ENCODE results near the gene CKS2. TPM values are rescaled to one million over a fixed set of nuclear protein-coding genes. Genes with fewer than 3 reads are reported as not detected.

Gene CKS2
- total RNA-seq, 1 experiment from 2014 or later, result 461 TPM

- in situ Hi-C loops (cut with HindIII; ENCODE audit: low pct_unique_long_range_greater_than_20kb, low sequenced_read_pairs), result no loop called here
- DNase-seq (ENCODE audit: low read depth), result no peak
Observed at GRCh38 chr9:89359751-89360261, 48.8 kb downstream of the CKS2 start.

- in situ Hi-C loops (cut with HindIII; ENCODE audit: low pct_unique_long_range_greater_than_20kb, low sequenced_read_pairs), result no loop called here
- DNase-seq (ENCODE audit: low read depth), result no peak
Observed at GRCh38 chr9:89360465-89360864, 49.5 kb downstream of the CKS2 start.

GRCh38 chr9:89361031-89361430 lies 50.0 kb downstream of the CKS2 start:
- DNase-seq (ENCODE audit: low read depth), result no peak
- in situ Hi-C loops (cut with HindIII; ENCODE audit: low pct_unique_long_range_greater_than_20kb, low sequenced_read_pairs), result no loop called here

GRCh38 chr9:89361816-89362646 lies 51.0 kb downstream of the CKS2 start:
- in situ Hi-C loops (cut with HindIII; ENCODE audit: low pct_unique_long_range_greater_than_20kb, low sequenced_read_pairs), result no loop called here

GRCh38 chr9:89362647-89363310 lies 51.8 kb downstream of the CKS2 start:
- in situ Hi-C loops (cut with HindIII; ENCODE audit: low pct_unique_long_range_greater_than_20kb, low sequenced_read_pairs), result no loop called here
- DNase-seq (ENCODE audit: low read depth), result no peak

More at GRCh38 chr9:89361816-89362646, 51.0 kb downstream of the CKS2 start:
- DNase-seq (ENCODE audit: low read depth), result no peak

GRCh38 chr9:89363311-89363670 lies 52.3 kb downstream of the CKS2 start:
- no peak for DNase-seq (ENCODE audit: low read depth)
- in situ Hi-C loops (cut with HindIII; ENCODE audit: low pct_unique_long_range_greater_than_20kb, low sequenced_read_pairs), result no loop called here

GRCh38 chr9:89363921-89364665 lies 53.1 kb downstream of the CKS2 start:
- in situ Hi-C loops (cut with HindIII; ENCODE audit: low pct_unique_long_range_greater_than_20kb, low sequenced_read_pairs), result no loop called here
- DNase-seq (ENCODE audit: low read depth), result no peak

GRCh38 chr9:89364666-89365531 lies 53.9 kb downstream of the CKS2 start:
- in situ Hi-C loops (cut with HindIII; ENCODE audit: low pct_unique_long_range_greater_than_20kb, low sequenced_read_pairs), result no loop called here
- DNase-seq (ENCODE audit: low read depth), result no peak

GRCh38 chr9:89365532-89365912 lies 54.5 kb downstream of the CKS2 start:
- no peak for DNase-seq (ENCODE audit: low read depth)
- in situ Hi-C loops (cut with HindIII; ENCODE audit: low pct_unique_long_range_greater_than_20kb, low sequenced_read_pairs), result no loop called here

Other genes starting within 250 kb of the CKS2 start
- 0.09 and 1.0 TPM in 2 replicates for gene SHC3, start 132.4 kb upstream of the CKS2 start, total RNA-seq (2014; rRNA removed; shearing (Covaris generic); ENCODE audit: low replicate concordance)
- 12.4 and 18.5 TPM in 2 replicates for gene SECISBP2, start 7.3 kb downstream of the CKS2 start, total RNA-seq (2014; rRNA removed; shearing (Covaris generic); ENCODE audit: low replicate concordance)
- 1.7 and 4.5 TPM in 2 replicates for gene SEMA4D, start 186.9 kb downstream of the CKS2 start, total RNA-seq (2014; rRNA removed; shearing (Covaris generic); ENCODE audit: low replicate concordance)

Data from Caki2 (cell line).